Stimulated activated CD8-positive, alpha-beta memory T cell treated with anti-CD3 and anti-CD28 coated beads, Interleukin-4, amount 100 ng/mL, for 48 hours (primary cell): ENCODE measurements around the gene SETD7.
"Not testable (repeated sequence)": the region's sequence is repeated elsewhere in the genome, so short reads cannot be mapped to it uniquely, and the experiment has no call there.

ENCODE experiments used
- DNase-seq: peaks from one replicate; pipeline ENCODE4 v3.0.0-alpha.2; 2020

The SETD7 gene

DNA sequence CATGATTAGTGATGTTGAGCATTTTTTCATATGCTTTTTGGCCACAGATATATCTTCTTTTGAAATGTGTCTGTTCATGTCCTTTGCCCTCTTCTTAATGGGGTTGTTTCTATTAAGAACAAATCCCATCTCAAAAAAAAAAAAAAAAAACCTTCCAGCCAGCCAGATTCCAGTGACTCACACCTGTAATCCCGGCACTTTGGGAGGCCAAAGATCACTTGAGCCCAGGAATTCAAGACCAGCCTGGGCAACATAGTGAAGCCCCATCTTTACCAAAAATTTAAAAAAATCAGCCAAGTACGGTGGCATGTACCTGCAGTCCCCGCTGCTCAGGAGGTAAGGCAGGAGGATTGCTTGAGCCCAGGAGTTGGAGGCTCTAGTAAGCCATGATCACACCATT, 97.0 kb downstream of the SETD7 start:
- DNase-seq, result no peak

DNA sequence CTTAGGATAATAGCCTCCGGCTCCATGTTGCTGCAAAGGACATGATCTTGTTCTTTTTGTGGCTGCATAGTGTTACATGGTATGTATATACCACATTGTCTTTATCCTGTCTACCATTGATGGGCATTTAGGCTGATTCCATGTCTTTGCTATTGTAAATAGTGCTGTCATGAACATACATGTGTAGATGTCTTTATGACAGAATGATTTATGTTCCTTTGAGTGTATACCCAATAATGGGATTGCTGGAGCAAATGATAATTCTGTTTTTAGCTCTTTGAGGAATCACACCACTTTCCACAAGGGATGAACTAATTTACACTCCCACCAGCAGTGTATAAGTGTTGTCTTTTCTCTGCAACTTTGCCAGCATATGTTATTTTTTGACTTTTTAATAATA, 97.5 kb downstream of the SETD7 start:
- no peak for DNase-seq

DNA sequence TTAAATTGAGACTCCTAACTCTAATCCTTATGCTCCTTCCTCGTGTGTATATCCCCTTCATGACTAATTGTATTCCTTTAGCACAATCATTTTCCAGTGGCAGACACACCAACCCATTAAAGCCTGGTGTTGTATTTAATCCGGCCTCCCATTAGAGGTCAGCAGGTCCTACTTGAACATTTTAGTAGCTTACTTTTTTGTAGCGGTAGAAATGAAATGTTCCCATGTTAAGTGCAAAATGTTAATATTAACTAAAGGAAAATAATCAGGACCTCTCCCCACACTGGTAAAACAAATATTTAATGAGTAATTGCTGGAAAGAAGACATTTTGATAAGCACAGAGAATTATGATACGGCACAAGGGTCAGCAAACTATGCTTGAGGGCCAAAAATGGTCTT, 98.7 kb downstream of the SETD7 start:
- no peak for DNase-seq

DNA sequence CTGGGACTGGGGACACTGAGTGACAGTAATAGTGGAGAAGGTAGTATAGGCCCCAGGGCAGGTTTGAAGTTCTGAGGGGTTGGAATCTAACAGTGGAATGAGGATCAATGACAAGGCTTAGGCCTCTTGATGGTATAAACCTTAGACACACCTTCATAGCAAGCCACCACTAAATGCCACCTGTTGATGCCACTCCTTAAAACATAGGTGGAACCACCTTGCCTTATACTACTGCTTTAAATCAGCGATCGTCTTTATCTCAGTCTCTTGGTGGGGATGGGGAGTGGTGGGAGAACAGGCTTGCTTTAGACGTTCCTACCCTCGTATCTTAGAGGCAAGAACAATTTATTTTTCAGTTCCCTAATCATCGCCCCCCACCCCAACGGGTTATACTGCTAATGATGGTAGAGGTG, 100.9 kb downstream of the SETD7 start:
- no peak for DNase-seq

DNA sequence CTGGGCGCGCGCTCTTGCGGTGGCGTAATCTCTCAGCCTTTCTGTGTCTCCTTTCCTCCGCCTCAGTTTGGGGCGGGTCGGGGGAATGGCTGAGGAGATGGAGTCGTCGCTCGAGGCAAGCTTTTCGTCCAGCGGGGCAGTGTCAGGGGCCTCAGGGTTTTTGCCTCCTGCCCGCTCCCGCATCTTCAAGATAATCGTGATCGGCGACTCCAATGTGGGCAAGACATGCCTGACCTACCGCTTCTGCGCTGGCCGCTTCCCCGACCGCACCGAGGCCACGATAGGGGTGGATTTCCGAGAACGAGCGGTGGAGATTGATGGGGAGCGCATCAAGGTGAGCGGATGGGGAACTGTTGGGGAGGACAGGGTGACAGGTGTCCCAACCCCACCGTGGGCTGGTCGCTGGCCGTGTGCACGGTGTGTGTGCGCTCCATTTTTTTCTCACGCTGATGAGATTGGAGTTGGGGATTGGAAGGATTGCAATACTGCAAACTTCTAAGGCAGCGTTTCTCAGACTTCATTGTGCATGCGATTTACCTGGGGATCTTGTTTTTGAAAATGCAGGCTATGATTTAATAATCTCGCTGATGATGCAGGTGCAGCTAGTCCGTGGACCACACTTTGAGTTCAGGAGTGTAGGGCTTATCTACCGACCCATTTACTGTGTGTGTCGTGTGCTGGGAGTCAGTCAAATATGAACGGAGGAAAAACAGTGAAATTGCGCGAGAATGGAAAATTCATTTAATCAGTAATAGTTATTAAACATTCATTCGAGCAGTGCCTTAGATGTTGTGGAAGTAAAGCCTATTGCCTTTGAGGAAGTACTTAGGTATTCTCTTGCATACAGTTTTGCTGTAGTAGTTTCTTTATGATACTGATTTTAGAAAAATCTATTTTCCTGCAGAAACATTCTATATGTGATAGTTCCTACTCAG, 101.6 kb downstream of the SETD7 start, which contains the start of gene RAB33B:
Gene RAB33B, plus strand, starts transcription at position 11 of the 935 bp plus-strand sequence. Its CDS starts 75 bp downstream, at position 86.
- no peak for DNase-seq

DNA sequence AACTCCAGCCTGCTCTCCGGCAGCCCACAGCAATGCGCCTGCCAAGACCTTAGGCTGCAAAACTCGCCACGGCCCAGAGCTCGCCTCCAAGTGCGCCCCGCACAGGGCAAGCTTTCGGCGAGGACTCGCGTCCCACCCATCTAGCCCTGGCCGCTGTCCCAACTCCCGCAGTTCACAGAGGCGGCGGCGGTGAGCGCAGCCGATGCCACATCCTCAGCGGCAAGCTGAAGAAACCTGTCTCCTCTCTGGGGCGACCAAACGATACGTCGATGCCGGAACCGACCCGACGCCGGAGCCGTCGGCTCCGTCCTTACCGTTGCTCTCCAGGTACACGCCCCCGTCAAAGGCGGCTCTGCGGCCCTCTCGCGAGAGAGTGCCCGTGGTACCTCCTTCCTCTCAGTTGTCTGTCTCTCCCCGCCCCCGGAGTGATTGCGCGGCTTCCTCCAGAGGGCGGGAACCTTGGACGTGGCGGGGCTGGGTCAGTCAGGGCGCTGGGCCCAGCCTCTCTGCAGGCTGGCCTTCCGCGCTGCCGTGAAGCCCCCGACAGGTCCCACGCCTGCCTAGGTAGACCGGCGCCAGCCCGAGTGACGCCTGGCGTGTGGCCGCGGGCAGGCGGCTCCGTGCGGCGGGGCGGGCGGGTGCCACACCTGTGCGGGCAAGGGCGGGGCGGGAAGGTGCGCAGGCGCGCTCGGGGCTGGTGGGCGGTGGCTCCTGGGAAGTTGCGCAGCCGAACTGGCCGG, 102.5 kb downstream of the SETD7 start:
- peak; percentile 96 for DNase-seq

DNA sequence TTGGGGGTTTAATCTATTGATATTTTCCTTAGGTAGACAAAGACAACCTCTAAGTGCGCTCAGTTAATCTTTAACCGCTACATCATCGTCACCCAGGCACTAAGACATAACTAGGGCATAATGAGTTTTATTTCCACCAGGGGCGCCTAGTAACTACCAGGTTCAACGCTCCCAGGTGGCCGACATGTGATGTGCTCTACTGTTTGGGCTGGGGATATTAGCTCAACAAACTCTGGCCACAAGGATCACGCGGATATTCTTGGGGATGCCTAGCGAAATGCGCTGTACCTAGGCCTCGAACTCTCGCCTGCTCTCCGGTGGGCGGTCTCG, 103.0 kb downstream of the SETD7 start:
- no peak for DNase-seq

DNA sequence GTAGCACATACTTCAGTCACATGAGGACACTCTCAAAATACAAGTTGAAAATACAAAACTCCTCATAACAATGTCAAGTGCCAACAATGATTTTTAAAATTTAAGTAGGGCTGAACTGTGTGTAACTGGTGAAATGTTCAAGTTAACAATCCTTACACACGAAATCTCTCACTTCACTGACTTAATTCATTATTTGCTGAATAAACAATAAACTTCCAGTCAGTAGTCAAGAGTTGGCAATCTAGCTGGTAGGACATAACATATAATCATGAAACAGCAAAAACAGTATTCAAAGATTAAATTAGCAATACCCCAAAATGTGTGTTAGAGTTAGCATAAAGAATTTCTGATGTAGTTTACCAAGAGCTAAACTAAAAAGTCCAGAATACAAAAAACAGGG, 104.0 kb downstream of the SETD7 start:
- DNase-seq, result no peak

DNA sequence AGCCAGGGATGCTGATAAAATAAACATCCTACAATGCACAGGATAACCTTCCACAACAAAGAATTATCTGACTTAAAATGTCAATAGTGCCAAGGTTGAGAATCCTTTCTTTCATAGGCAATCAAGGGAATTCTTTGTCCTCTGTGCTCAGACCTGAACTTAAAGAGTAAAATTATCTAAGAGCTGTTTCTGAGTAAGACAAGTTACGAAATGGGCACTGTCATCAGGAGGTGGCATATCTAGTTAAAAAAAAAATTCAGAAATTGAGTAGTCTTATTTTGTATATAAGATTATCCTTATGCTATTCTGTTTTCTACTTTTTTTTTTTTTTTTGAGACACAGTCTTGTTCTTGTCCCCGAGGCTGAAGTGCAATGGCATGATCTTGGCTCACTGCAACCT, 105.4 kb downstream of the SETD7 start:
- DNase-seq, result no peak

DNA sequence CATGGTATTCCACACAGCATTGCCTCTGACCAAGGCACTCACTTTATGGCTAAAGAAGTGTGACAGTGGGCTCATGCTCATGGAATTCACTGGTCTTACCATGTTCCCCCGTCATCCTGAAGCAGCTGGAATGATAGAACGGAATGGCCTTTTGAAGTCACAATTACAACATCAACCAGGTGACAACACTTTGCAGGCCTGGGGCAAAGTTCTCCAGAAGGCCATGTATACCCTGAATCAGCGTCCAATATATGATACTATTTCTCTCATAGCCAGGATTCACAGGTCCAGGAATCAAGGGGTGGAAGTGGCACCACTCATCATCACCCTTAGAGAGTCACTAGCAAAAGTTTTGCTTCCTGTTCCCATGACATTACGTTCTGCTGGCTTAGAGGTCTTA, 108.9 kb downstream of the SETD7 start:
- not testable (repeated sequence) for DNase-seq
